PC-3 (cell line): Measurements from ENCODE around the gene ANGPT4.

Experiments
- CTCF ChIP-seq: fragments of 300-600 bp; sonication (generic); conservative IDR thresholded peaks from 2 replicates; pipeline ENCODE4 v1.5.1; 2017; ENCODE audit warnings: antibody characterized with exemption, low read depth, mild to moderate bottlenecking, low read length
- EZH2 ChIP-seq: fragments of 300-600 bp; sonication (generic); IDR thresholded peaks from one replicate; pipeline ENCODE4 v1.6.1; 2017; ENCODE audit warnings: antibody characterized with exemption, mild to moderate bottlenecking, low read length; ENCODE audit not compliant: unreplicated experiment

- TF ChIP-seq CTCF (no peak), EZH2 (no peak)
Observed at GRCh38 chr20:910870-911770, 5.0 kb downstream of the ANGPT4 start.
